Measurements from ENCODE around the gene LYL1. TPM values are rescaled to one million over a fixed set of nuclear protein-coding genes. Genes with fewer than 3 reads are reported as not detected.
A peak's percentile ranks its signal among the peaks of the same experiment; 100 is the strongest.

The LYL1 gene
- total and polyA plus RNA-seq, 2 of the 13 experiments (the other 11 are each of a cell fraction or from before 2014, with no cell fraction given) = 0.75 to 0.92 TPM

GRCh38 chr19:13060233-13060963 lies 42.3 kb downstream of the LYL1 start (continued):
- TF ChIP-seq PATZ1 (CRISPR knock-in tag; IDR thresholded peaks at IDR 0.05) (peak; percentile 98), ZNF460 (CRISPR knock-in tag; IDR thresholded peaks at IDR 0.05; ENCODE audit: borderline replicate concordance) (peak; percentile 44; the same call in 1 of the 2 replicates), ZSCAN12 (CRISPR knock-in tag; IDR thresholded peaks at IDR 0.05) (no peak), SNRNP70 (IDR thresholded peaks at IDR 0.05; ENCODE audit: low read depth, low read length) (no peak), ETV5 (CRISPR knock-in tag; IDR thresholded peaks at IDR 0.05; ENCODE audit: borderline replicate concordance) (peak; percentile 50; the same call in 1 of the 2 replicates), SOX5 (CRISPR knock-in tag; IDR thresholded peaks at IDR 0.05; ENCODE audit: borderline replicate concordance) (peak; percentile 67; the same call in 1 of the 2 replicates), ZFX (CRISPR knock-in tag; IDR thresholded peaks at IDR 0.05; ENCODE audit: low read depth) (peak; percentile 96), ZNF605 (CRISPR knock-in tag; IDR thresholded peaks at IDR 0.05) (peak; percentile 39; the same call in 1 of the 2 replicates), ZNF609 (CRISPR knock-in tag; IDR thresholded peaks at IDR 0.05; ENCODE audit: borderline replicate concordance) (peak; percentile 82; the same call in 1 of the 2 replicates), FUBP1 (CRISPR knock-in tag; IDR thresholded peaks at IDR 0.05; ENCODE audit: borderline replicate concordance) (no peak), ZNF7 (CRISPR knock-in tag; IDR thresholded peaks at IDR 0.05) (no peak), SNAPC4 (CRISPR knock-in tag; IDR thresholded peaks at IDR 0.05) (no peak)
